HG02885 (cell line): Measurements from ENCODE around the gene MRPS18A.
"Not testable (repeated sequence)": the region's sequence is repeated elsewhere in the genome, so short reads cannot be mapped to it uniquely, and the experiment has no call there.

Source experiments
- ATAC-seq: cut with Tn5 transposase; IDR thresholded peaks from one replicate; pipeline ENCODE4 v1.9.1; 2021; ENCODE audit warnings: mild to moderate bottlenecking; ENCODE audit not compliant: unreplicated experiment, poor library complexity

Gene MRPS18A

DNA sequence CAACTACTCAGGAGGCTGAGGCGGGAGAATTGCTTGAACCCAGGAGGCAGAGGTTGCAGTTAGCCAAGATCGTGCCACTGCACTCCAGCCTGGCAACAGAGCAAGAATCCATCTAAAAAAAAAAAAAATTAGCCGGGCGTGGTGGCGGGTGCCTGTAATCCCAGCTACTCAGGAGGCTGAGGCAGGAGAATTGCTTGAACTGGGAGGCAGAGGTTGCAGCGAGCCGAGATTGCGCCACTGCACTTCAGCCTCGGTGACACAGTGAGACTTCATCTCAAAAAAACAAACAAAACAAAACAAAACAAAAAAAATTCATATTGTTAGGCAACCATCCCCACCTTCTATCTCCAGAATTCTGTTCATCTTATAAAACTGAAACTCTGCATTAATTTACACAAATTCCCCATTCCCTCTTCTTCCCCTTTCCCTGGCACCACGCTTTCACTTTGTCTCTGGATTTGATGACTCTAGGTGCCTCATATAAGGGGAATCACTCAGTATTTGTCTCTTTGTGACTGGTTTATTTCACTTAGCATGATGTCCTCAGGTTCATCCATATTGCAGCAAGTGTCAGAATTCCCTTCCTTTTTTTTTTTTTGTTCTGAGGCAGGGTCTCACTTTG is 13.5 kb upstream of the MRPS18A start:
- not testable (repeated sequence) for ATAC-seq

DNA sequence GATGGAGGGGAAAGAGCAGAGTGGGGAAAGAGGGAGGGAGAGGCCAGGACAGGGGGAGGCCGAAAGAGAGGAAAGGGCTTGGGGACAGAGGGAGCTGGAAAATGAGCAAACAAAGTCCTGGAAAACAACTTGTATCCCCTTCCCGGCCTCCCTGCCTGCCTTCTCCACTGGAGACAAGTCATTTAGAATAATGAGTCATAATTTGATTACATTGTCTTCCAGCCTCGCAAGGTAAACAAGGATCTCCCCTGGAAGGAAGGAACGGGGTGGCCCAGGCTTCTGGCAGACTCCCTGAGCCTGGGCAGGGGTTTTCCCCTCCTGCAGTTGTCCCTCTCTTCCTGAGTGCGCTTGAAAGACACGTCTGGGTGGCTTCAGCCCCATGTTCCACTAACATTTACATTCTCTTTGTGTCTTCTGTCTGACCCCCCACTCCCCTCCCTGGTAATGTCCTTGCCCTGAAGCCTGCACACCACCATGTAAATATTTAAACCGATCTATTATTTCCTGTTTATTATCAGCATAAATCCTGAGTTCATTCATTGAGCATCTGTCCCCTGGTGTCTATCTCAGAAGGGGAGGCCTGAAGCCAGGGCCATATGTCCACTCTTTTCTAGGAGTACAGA is 12.1 kb upstream of the MRPS18A start:
- no peak for ATAC-seq

DNA sequence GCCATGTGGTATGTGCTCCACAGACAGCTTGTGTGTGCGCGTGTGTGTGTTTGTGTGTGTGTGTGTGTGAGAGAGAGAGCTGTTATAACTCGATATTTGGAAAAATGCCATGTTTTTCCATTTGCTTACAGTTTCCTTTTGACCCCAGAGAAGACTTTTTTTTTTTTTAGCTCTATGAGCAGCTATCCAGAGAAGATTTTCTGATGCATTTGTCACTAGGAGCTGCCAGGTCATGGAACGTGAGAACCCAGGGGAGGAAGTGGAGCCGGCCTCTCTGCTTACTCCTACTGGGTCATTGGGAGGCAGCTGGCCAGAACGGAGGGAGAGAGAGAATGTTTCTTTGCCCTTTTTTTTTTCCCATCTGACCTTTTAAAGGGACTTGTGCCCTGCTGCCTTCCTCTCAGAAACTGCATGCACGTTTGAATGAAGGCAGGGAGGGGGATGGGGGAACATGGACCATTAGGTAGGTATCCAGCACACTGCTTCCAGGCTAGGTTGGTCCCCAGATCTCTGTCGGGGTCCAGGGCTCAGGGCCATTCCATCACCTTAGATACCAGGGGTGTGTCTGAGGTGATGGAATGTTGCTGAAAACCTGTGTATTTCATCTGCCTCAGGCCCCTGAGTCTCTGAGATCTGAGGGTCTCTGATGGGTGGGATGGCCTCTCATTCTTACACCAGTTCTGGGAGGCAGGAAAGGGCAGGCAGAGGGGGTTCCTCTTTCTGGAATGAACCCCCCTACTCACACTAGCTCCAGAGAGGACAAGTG is 11.2 kb upstream of the MRPS18A start:
- no peak for ATAC-seq

DNA sequence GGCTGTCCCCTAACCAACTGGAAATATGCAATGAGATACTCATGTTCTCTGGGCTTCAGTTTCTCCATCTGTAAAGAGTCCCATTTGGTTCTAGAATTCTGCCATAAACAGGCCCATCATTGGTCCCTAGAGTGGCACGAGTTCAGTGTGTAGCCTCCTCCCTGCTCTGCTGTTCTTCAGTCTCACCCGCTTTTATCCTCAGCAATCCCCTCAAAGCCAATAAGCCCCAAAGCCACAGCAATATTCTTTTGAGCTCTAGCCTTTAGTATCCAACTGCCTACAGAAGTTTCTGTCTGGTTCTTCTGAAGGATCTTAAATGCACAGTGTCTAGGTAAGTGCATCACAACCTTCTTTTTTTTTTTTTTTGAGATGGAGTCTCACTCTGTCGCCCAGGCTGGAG is 9.8 kb upstream of the MRPS18A start:
- ATAC-seq = no peak

DNA sequence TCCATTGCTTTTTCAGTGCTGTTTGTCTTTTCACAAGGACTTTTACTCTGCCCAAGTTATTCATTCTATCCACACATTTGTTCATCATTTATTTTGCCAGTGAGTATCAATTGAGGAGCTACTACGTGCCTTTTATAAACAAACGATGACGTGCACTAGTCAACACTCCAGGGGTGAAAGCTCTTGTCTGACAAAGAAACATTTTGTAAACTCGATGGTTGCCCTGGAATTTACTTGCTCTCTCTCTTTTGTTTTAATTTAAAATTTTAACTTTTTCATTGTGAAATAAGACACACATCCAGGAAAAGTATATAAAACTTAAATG is 8.3 kb upstream of the MRPS18A start:
- ATAC-seq = no peak

DNA sequence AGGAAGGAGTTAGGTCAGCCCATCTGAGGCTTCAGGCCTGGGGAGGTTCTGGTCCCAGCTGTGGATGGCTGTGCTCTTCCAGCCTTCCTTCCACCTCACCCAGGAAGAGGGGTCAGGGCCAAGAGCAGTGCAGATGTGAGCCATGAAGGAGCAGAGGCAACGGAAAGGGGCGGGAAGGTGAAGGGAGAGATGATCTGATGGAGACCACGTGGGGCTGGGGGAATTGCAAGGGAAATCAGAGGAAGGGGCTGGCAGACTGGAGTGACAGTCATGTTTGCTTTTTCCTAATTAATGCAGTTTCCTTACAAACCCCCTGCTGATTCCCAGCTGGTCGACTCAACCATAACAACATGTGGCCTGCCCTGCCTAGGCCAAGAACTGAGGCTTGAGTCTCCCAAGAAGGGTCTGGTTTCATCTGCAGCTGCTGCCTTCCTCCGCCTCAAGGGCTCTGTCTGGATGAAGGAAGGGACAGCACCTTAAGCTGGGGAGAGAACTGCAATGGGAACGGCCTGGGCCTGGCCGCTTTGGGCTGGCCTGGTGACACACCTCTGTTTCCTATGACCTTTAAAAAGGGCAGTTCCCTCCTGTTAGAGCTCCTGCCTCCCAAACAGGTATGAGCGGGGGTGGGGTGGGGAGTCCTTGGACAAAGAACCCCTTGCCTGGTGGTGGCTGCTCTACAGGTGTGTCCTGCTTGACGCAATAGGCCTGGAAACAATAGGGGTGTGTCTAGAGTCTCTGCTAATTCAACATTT is 7.8 kb upstream of the MRPS18A start:
- ATAC-seq = no peak

DNA sequence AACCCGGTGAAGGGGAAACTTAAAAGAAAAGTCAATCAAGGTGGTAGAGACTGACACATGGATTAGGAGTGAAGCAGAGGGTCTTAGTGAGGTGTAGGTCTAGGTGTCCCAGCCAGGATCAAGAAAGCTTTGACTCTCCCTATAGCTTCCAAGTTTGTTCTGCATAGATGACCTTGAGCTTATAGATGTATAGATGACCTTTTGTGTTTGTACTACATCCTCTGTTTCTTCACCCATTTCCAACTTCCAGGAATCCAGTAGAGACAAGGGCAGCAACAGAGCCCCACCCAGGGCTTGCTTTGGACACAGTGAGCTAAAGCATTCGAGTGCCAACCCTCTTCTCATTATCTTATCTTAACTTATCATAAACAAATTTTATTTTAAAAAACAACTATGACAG is 1.8 kb upstream of the MRPS18A start:
- ATAC-seq = no peak

DNA sequence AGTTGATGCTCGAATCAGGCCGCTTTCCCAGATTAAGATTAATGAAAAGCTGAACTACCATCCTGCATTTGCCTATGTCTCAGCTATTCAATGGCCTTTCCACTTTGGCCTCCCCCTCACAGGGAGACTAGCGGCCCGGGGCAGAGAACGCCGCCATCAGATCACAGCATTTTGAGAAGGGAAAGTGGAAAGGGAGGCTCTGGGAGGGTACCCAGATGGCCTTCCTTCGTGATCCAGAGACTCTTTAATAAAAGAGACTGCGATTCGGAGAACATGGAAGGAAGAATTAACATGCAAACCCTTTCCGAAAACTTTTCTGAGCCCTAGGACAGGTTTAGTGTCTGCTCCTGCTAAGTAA is 533 bp downstream of the MRPS18A start:
- ATAC-seq = no peak

DNA sequence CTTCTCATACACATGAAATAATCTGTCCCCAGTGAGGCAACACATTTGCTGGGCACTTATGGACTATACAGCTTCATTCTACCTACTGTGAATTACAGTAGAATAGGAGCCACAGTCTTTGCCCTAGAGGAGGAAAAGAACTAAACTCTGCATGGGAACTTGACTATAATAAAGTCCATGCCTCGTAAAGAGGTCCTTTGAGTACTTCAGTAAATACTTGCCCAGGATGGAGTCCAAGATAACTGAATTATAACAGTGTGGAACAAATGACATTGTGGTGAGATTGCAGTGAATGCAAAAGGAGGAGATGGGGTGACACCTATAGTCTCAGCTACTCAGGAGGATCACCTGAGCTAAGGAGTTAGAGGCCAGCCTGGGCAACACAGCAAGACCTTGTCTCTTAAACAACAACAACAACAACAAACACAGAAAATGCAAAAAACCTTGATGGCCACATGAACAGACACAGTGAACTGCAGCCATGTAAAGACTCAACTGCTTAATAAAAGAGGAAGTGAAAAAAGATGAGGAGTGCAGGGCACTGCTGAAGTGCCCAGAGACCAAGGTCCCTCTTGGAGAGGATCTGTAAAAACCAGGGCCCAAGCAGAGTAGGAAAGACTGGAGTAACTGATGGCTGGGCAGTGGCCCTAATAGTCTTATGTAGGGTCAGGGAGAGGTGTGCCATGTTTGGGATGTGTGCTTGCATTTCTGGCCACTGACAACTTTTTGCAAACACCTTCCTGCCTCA is 3.7 kb downstream of the MRPS18A start:
- ATAC-seq = peak; percentile 65

DNA sequence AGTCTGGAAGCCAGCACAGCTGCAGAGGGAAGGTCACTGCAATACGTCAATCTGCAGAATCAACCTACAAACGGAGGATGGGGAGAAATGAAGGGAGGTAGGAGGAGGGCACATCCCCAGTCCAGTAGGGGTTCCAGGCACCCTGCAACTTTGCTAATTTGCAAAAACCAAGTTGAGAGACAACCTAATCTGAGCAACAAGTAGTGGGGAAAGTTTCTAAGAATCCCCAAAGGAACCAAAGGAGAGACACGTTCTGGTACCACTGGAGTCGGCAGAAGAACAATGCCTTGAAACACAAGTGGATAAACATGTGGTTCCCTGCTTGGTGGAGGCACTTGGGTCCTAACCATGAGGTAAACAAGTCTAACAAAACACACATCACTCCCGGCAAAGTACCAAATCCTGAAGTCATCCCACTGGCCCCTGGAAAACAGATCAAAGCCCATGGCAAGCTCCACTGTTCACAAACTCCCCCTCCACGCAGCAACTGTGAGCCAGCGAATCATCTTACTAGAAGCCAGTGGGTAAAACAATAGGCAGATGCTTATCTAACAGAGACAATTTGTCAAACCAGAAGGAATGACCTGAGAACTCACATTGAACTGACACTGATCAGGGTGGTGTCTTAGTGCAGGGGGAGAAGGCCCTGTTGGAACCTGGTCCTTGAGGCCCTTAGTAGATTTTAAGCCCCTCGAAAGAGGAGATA is 4.7 kb downstream of the MRPS18A start:
- no peak for ATAC-seq

DNA sequence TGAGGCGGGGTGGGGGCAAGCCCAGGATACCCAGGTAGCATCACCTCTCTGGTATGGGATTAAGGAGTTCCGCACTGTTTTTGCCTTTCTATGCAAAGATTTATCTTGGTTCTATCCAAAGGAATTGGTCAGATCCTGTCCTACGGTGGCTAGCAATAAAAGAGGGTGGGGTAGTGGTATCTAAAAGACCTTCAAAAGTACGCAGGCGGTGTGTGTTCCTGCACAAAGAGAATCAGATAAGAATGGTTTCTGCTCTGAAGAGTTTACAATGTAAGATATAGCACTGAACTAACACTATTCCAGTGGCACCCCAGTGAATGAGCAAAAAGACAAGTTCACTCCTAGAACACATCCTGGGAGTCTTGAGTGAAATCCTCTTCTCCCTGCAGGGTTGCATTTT is 6.3 kb downstream of the MRPS18A start:
- no peak for ATAC-seq

DNA sequence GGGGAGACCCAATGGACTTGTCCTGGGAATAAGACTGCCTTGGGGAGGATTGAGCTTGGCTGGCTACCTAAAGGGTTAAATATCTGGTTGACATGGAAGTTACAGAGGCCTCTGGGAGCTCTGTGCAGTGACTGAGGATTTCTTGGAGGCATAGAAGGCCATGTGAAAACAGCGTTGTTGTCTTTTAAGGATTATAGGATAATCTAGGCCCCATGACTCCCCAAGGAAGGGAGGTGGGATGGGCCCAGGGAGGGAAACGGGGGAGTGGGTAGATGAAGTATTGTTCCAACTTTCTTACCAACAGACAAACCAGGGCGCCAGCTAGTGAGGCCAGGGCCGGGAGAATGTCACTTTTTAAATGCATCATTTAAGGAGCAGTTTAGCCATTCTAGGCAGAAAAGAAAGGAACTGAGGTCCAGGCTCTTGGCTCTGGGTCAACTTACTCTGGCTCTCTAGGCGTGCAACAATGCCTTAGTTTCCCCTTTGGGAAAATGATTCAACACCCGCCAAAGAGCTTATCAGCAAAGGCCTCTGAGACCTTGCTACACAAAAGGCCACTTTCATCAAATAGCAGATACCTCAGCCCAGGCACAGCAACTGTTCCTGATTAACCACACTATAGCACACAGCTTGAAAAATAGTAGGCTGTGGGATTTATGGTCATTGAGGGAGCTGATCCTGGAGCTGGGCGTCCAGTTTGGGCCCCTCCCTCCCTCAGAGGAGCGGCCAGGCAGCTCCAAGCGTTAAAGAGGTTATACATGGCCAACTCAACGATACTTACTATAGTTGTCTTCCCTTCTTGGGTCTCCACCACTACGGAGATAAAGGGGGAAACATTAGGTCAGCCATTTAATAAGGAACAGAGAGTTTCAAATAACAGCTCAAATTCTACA is 7.0 kb downstream of the MRPS18A start:
- no peak for ATAC-seq

DNA sequence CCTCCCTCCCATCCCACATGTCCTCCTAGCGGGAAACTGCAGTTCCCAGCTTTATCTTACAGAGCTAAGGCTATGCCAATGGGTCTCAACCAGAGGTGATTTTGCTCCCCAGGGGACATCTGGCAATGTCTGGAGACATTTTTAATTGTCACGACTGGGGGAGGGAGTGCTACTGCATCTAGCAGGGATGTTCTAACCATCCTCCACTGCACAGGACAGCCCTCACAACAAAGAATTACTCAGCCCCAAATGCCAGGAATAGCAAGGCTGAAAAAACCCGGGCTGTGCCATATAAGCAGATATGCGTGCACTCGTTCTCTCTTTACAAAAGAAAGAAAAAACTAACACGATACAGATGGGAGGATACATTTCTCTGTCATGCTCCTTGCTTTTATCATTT is 8.5 kb downstream of the MRPS18A start:
- ATAC-seq = no peak

DNA sequence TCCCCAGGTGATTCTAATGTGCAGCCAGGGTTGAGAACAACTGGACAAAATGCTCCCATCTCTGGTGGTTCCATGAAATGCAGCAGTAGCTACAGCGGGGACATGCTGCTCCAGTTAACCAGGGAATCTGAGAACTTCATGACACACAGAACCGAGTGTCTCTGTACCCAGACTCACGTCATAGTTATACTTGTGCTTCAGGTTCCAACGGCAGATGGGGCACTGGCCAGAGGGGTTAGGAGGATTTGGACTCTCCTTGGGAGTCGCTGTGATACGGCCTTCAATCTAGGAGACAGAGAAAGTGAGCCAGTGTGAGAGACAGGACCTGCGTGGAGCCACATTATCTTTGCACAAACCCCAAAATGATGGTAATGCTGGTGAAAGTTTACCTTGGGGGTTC is 9.2 kb downstream of the MRPS18A start:
- ATAC-seq = no peak

DNA sequence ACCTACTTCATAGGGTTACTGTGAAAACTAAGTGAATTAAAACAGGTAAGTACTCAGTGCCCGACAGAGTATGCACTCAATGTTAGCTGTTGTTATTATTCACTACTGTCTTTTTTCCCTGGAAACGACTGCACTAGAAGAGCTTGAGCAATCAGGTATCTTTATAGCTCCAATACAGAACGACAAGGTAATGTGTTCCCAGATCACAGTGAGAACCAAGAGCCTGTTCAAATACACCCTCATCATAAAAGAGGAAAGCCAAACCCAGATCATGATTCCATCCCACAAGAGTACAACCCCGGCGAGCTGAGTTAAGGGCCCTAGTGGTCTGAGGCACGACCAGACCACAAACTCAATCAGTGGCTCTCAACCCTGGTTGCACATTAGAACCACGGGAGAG is 9.8 kb downstream of the MRPS18A start:
- ATAC-seq = no peak

DNA sequence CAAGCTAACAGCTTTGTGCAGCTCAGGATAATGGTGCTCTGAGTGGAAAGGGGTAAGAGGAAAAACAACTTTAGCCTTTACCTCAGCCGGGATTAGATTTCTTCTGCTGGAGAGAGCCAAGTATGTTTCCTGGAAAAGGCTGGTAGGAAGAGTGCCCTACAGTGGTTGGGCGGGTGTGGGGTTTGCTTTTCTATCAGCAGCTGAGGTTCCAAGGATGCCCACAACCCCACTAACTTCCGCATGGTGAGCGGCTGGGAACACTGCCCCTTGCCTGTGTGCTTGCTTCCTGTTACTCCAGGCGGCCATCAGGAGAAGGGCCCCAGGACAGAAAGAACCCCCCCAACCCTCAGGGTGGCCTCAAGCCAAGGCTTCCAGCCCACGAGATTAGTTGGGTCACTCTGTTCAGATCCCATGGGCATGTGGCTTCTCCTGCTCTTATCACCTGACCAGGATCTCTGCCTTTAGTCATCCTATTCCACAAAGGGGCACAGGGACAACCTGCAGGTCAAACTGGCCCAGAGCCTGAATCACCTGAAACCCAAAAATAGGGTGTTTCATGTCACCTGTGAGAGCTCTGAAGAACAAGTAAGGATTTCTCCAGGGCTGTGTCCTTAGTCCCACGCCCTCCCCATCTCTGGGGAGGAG is 10.5 kb downstream of the MRPS18A start:
- no peak for ATAC-seq

DNA sequence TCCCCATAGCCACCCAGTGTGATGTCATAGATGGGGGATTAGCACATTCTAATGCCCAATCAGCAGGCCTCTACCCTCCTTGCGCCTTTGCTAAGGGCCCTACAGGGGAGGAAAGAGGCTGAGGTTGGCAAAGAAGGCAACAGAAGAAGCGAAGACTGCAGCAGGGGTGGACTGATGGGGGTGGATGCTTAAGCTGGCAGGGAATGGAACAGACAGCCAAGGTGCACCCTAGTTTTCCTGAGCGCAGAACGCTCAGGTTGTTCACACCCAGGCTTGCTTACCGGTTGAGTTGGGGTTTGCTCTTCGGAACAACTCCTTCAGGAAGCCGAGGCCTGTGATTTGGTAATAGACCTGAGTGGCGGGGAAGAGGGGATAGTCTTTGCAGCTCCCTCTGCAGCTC is 12.7 kb downstream of the MRPS18A start:
- no peak for ATAC-seq

DNA sequence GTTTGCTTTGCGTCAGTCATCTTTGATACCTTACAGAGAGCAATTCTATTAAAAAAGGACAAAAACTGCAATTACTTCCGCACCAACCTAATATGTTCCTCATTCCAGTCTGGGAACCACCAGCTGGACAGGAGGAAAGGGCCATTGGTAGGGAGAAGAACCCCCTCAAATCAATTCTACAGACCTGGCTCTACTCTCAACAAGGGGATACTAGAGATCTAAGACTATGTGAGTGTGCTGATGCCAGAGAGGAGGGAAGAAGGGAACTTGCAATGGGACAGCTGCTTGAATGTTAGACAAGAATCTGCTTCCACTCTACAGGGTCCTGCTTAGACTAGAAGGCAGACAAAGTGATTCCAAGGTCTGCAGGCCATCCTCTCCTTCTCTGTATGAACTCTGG is 13.3 kb downstream of the MRPS18A start:
- ATAC-seq = no peak
